GM19351 (cell line): ENCODE data around the gene CAST.

ENCODE experiments used
- ATAC-seq: cut with Tn5 transposase; IDR thresholded peaks from one replicate; pipeline ENCODE4 v1.9.1; 2021; ENCODE audit warnings: mild to moderate bottlenecking, moderate library complexity; ENCODE audit not compliant: unreplicated experiment

Gene CAST

DNA sequence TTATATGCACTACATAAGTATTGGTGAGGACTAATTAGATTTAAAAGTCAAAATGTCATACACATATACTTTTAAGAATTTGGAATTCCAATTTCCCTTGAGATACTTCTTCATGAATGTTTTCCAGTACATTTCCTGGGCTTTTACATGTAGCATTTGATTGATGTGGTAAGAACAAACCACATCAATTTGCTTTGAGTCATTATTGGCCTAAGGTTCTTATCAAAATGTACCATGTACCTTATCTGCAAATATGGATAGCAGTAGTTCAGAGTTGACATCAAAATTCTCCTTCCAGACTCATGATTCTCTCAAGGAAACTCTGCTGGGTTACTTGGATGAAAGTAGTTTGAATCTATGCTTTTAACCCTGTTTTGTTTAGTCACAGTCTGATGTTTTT lies 2.5 kb downstream of the CAST start:
- ATAC-seq = no peak

DNA sequence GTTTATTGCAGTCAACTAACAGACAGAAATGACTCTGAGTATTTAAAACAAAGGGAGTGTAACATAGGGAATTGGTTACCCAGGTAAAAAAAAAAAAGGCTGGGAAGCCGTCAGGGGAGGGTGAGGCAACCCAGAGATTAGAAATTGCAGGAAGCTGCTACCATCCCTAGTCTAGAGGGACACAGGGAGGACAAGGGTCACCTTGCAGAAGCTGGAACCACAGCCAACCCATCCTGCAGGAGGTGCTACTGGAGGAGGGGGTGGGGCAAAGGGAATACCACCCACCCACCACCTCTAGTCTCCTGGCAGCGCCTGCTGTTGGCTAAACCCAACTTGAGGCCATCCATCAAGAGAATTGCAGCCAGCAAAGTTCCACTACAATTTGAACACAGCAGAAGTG lies 6.5 kb downstream of the CAST start:
- ATAC-seq = no peak

DNA sequence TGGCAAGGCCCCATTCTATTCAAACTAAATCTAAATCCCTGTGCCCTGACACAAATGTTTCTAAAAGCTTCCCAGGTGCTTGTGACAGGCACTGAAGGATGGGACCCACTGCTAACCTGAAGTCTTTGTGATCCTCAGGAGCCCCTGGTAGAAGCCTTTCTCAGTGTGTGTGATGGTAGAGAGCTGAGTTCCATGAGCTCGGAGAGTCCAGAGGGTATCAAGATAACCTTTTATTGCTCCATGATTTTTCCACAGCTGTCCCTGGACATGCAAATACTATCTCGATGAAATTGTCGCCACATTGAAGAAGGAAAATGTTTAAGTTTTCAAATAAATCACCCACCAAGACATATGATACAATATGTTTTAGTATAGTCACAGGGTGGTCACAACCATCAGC lies 7.7 kb downstream of the CAST start:
- ATAC-seq = no peak

DNA sequence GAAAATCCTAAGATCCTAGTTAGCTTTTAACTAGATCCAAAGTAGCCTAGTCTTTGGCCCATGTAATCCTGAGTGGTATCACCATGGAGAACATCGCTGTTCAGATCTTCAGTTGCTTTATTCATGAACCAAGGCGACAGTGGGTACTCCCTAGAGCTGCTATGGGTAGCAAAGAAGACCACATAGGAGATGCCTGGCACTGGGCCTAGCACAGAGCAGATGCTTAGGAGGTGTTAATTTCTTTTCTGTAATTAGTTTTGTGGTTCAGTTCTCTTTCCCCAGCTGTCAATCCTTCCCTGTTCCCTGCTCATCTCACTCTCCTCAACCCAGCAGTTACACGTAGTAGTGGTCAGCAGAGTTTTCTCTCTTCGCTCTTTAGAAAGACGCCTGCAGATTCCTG lies 9.3 kb downstream of the CAST start:
- ATAC-seq = no peak

DNA sequence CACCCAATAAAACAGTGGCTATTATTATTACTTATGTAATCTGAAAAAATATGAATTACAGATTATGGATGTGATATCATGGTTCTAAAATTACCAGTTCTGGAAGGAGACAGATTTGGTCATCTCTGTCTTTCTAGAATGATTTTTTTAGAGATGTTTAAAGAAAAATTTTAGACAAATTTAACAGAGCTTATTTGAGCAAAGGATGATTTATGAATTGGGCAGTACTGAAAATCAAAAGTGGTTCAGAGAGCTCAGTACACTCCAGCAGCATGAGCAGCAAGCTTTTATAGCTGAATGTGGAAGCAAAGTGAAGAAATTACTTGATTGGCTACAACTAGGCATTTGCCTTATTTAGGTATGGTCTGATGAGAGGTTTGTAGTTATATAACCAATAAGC lies 11.0 kb downstream of the CAST start:
- ATAC-seq = no peak

DNA sequence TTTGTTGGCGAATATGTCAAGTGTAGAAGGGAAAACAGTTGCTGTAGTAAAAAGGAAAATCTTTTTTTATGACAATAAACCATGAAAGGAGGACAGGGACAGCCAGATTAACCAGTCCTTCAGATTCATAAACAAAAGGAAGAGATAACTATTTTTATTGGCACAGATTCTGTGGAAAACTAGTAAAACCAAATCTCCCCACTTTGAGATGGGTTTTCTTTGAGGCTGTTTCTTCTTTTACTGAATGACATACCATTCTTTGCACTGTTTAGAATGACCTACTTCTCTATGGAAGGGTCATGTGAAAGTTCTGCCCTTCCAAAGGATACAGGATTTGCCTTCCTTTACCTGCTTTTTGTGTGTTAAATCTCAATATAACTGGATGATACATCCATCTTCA lies 13.7 kb downstream of the CAST start:
- no peak for ATAC-seq

DNA sequence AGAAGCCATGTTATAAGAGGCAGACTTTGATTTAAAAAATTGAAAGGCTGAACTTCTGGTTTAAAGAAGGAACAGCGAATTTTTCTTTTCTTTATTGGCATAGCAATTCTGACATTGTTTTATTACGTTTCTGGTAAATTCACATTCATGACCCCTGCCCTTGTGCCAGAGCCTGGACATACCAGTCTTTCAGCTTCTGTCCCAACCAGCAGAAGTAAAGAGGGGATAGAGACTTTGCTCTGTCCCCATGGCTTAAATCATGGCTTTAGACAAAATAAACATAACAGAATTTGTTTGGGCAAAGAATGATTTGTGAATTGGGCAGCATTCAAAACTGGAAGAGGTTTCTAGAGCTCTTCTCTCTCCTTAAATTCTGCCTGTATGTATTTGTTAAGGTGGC lies 15.3 kb downstream of the CAST start:
- ATAC-seq = no peak

DNA sequence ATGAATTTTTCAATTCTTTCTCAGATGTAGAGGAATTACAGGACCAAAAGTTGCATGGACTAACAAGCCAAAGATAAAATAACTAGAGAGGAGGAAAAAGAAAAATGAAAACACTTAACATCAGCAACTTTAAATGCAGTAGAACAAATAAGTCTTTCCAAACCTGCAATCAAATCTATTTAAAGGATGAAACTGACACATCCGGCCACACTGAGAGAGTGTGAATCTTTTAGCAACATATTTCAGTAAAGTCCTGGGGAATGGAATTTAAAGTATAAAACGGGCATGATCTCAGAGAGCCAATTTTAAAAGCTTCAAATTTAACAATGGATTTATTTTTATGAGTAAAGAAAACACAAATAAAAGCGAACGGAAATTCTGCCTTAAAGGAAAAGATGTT lies 17.1 kb downstream of the CAST start:
- no peak for ATAC-seq

DNA sequence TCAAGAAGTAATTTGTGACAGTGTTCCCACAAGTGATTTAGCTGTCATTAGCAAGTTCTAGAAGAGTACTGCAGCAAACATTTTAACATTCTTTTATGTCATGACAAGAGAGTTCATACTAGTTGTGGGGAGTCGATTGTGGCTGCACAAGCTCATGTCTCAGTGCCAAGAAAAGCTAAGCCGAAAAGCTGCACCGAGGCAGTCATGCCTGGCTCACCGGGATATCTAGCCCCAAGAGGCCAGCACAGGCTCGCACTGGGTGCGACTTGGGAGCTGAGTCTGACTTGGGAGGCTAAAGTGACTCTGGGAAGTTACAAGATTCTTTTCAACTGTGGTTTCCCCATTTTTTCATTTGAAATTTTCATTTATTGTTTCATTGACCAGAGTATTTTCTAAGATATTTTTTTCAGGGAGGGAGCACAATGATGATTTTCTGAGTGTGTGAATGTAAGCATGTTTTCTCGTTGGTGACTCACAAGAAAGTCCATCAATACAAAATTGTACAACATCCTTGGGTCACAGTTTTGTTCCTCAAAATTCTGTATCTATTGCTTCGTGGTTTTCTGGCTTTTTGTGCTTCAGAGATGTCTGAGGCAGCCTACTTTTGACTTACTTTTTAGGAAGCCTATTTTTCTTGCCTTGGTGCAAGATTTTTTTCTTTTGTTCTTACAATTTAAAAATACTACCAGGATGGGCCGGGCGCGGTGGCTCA lies 18.7 kb downstream of the CAST start:
- ATAC-seq = no peak

DNA sequence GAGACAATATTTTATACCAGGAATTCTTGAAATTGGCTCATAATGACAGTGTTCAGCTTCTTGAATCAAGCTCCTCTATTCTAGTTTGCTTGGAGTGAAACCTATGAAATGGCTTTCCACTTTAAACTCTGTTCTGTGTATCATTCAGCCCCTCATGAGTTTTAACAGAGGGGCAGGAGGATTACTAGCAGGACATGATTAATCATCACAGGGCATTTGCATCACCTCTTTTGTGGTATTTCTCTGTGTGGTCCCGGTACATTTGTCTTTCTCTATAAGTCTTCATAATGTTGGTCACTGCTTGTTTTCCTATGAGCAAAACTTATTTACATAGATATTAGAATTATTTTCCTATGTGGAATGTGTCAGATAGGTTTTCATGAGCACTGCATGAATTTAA lies 21.2 kb downstream of the CAST start:
- ATAC-seq = no peak

DNA sequence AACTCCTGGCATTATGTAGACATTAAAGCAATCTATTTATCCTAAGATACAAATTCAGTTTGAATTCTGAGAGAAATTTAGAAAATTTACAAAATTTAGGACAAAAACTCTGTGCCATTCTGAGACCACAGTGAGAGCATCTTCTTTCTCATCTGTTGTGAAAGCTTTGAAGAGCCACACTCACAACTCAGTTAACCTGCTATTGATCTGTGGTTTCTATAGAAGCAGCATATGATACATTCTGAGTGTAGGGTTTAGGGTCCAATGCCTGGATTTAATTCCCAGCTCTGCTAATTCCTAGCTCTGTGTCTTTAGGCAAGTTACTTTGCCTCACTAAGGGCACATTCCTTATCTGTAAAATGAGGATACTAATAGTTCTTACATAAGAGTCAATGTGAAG lies 21.6 kb downstream of the CAST start:
- ATAC-seq = no peak

DNA sequence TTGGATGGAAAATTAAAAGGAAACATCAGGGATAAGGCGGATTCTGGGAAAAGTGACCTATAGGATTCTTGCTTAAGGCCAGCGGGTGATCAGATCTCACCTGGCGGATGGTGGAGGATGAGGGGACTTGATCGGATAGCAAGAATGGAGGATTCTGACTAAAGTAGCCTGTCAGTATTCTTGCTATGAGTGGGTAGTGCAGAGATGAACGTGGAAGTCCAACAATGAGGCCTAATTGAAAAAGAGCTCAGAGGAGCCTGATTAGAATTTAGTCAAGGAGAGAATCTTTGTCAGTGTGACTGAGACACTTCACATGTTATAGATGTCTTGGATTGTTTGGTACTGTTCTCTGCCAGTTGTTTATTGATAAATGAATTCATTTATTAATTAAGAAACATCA lies 24.9 kb downstream of the CAST start:
- no peak for ATAC-seq

DNA sequence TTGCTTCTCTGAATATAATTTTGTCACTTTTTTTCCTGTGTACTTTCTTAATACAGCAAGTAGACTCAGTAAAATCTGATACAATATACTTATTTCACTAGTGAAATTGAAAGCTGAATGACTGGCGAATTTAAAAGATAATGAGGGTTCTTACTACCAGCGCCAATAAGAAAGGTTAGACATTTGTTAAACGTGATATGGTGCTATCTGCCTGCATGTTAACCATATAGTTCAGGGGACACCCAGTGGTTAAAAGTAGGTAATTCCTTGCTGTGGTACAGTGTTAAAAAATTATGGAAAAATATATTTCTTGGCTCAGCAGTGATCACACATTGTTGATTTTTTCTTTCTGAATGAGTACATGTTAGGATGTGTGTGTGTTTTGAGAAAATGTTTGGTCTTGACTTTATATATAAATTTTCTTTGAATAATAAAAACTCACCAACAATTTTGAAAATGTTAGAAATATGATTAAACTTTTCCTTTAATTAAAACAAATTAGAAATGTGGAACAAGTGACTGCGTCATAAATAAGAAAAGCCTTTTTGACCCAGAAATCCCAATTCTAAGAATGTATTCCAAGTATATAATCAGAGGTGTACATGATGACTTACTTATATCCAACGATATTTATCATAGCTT lies 25.8 kb downstream of the CAST start:
- peak; percentile 98 for ATAC-seq

DNA sequence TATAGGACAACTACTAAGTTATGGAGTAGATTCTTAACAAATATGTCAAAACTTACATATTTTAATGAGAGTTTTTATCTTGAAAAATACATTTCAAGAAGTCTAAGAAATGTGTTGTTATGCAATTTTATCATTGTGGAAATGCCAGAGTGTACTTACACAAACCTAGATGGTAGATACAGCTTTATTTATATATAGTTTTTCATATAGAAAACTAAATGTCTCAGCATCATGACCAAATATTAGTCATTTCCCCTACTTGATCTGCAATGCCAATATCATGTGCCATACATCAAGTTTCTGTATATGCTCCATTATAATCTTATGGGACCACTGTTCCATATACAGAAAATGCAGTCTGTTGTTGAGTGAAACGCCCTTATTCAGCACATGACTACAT lies 28.7 kb downstream of the CAST start:
- no peak for ATAC-seq

DNA sequence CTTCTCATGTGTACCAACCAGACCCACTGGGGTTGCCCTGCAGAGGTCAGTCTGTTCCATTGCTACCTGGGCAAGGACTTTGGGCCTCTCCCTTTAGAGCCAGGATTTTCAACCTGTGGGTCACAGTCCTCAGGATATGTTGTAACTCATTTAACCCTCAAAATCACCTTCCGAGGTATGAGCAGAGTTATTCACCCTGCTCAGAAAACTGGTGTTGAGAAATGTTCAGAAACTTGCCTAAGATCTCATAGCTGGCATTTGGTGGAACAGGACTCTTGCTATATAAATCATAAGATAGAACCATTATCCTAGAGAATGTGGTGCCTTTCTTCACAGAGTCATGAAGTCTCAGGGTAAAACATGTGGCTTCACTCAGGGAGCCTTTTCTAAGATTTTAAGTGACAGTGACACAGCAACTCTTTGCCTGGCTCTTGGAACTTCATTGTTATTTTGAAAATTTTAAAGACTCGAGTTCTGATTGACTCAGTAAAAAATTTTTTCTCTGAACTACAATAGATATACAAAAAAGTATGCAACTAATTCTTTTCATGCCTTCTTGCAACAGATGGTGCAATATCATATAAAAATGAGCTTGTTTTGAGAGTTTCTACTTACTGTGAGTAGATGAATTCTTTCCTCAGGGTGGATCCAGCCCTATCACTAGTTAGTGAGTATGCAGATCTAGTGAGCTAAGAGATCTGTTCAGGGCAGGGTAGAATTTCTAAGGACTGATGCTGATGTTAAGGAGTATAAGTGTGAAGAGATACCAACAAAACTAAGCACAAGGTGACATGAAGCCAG lies 29.5 kb downstream of the CAST start:
- no peak for ATAC-seq

DNA sequence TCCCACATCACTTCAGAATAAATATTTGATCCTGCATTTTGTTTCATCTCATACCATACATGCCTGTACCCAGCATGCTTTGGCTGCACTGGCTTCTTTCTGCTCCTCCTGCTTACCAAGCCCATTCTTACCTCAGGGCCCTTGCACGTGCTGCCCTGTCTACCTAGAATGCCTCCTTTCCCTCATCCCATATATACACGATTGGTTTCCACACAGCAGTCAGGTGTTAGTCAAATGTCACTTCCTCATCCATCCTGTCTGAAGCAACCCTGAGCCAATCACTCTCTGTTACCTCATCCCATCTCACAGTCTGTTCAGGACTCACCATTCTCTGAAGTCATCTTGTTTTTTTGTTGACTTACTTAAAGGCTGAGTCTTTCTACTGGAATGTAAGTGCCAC lies 30.3 kb downstream of the CAST start:
- no peak for ATAC-seq

DNA sequence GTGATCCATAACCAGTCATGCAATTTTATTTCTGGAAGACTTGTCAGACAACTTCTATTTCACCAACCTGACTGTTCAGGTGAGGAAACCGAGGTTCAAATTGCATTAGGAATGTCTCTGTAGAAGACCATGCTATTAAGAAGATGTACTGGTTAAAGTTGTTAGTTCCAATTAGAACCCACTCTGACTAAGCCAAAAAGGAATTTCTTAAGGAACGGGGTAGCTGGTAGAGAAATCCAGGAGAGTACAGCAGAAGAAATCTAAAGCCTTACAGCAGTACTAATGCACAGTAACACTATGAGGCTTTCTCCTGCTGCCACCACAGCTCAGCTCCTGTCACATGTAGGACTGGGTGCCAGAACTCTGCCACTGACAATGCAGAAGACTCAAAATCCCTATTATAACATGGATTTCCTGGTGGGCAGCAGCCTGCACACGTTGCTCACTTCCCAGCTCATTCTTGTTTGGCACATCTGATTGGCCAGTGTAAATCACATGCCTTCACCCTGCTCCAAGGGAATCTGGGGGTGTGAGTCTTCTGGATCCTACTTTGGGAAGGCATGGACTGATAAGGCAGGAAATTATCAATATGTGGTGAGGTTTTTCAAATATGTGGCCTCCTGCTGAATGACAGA lies 37.1 kb downstream of the CAST start:
- no peak for ATAC-seq

DNA sequence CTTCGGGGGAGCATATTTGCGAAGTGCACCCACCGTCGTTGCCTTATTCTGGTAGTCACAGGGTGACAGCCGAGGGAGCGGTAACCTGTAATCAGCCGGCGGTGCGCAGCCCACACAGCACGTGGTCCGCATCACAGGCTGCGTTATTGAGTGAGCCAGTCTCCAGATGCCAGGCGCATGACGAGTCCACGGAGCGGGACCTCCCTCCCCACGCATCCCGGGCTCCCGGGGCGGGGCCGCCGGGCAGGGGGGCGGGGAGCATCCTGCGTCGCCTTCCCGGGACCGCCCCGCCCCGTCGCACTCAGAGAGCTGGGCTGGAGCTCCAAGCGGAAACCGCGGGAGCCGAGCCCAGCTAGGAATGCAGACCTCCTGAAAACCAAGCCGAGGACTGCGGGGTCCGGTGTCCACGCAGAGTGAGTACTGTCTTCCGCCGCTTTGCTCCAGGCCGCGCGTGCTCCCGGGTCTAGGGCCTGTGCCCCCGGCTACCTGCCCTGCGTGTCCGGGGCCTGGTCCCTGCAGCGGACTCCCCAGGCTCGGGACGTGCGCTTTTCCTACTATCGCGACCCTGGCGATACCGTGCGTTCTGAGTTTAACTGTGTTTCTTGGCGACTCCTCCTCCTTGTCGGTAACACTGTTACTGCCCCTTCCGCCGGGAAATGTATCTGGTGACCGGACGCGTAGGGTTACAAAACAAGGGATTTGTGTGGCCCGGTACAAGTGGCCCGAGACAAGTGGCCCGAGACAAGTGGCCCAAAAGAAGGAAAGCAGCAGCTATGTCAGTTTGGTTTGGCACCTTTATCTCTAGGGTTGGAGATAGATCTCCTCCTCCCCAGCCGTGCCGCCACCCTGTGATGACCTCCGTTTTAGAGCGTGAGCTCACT lies 40.6 kb downstream of the CAST start:
- peak; percentile 49 for ATAC-seq

DNA sequence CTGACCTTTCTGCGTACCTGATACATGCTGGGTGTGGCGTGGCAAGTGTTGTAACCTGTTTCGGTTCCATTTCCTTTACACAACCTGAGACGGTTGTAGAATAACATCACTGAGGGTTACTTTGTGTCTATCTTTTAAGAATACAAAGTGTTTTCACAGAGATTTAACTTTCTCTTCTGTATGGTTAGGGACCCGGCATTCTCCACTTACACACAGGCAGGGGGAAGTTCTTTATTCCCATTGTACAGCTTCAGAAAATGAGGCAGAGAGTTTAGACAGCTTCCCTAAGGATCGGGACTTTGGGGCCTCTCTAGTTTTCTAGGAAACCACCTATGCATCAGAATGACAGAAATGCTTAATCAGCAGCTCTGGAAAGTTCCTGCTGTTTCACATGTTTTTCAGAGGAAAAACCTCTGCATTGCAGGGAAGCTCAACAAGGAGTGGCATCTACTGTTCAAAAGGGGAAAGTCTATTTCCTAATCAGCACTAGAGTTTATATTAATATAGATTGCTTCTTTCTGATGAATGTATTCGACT lies 41.3 kb downstream of the CAST start:
- peak; percentile 91 for ATAC-seq

DNA sequence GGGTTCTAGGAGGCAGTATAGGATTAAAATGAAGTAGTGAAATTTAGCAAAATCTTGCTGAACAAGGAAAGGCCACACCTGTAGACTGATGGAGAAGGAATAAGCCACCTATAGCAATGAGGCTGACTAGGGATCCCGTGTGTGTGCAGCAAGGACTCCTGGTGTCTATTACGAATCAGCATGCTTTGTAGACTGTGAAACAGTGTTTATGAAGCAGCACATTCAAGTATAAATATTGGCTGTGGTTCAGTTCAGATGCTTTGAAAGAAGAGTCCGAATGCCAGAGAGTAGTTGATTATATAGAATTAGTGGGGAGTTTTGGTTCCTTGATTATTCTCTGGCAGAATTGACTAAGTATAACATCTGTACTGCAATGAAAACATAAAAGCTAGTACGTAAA lies 41.8 kb downstream of the CAST start:
- no peak for ATAC-seq
